Left lung (tissue), 10 donors: ENCODE data around the gene CCDC50. TPM values are rescaled to one million over a fixed set of nuclear protein-coding genes. Genes with fewer than 3 reads are reported as not detected.

Experiments used
- ATAC-seq: fragments of 200-7000 bp; cut with Tn5 transposase; one replicate; pipeline ENCODE4 v1.9.1; 2020; ENCODE audit warnings: moderate library complexity
- DNase-seq, 4 donors: peaks; one replicate each; pipeline ENCODE4 v3.0.0-alpha.2; 2013 to 2020
- H3K27ac ChIP-seq, 2 donors: fragments of 200-600 bp; sonication (generic) in 1 of 2; one replicate each; pipeline versions ENCODE4 v1.5.0 to v1.8.0; 2020 to 2021
- H3K27me3 ChIP-seq, 2 donors: fragments of 200-600 bp; sonication (generic) in 1 of 2; one replicate each; pipeline versions ENCODE4 v1.5.0 to v1.8.0; 2020 to 2021
- H3K36me3 ChIP-seq, 2 donors: fragments of 200-600 bp; sonication (generic) in 1 of 2; one replicate each; pipeline versions ENCODE4 v1.5.0 to v1.8.0; 2020 to 2021
- H3K4me1 ChIP-seq, 2 donors: fragments of 200-600 bp; one replicate each; pipeline ENCODE4 v1.8.0; 2021
- H3K4me3 ChIP-seq, 2 donors: fragments of 200-600 bp; sonication (generic) in 1 of 2; one replicate each; pipeline versions ENCODE4 v1.5.0 to v1.8.0; 2020 to 2021; ENCODE audit warnings: mild to moderate bottlenecking in 1 of 2
- H3K9me3 ChIP-seq, 2 donors: fragments of 200-600 bp; sonication (generic) in 1 of 2; one replicate each; pipeline versions ENCODE4 v1.5.0 to v1.8.0; 2020 to 2021
- CTCF ChIP-seq, 2 donors: fragments of 200-600 bp; sonication (generic) in 1 of 2; IDR thresholded peaks; one replicate each; pipeline versions ENCODE4 v1.5.0 to v1.8.0; 2021; ENCODE audit warnings: antibody characterized with exemption in 2 of 2
- intact Hi-C, 2 donors: fragments of 100-400 bp; cut with DNase I; formaldehyde crosslinking; loops; one replicate each; pipeline versions ENCODE4 v1.11.2 to v1.14.2; 2022
- polyA plus RNA-seq, 6 donors: library from polyadenylated mRNA; unstranded; fragments of 120-200 nt; gene quantifications; one replicate each; pipeline ENCODE4 v1.2.1, GENCODE V29; 2013; ENCODE audit not compliant: insufficient read length in 6 of 6
- total RNA-seq, 2 donors: library from RNA; stranded (reverse); fragmentation: NEBNext Ultra II Directional; extraction: Animal tissue kit (Norgen Biotek cat#: 25700); gene quantifications; one replicate each; pipeline ENCODE4 v1.2.1, GENCODE V29; 2021
- donor health status: DM: no; HTN: yes; CAD: no.
- donor health status: DM: no; HTN: no; CAD: no.

Gene CCDC50
- total and polyA plus RNA-seq, 8 donors, result 49.7 to 85.1 (median 68.2) TPM

GRCh38 chr3:191294291-191294690 lies 34.9 kb upstream of the CCDC50 start:
- ATAC-seq, result no peak
- TF ChIP-seq CTCF (IDR thresholded peaks at IDR 0.05), result no peak
- intact Hi-C loops, result no loop called here

GRCh38 chr3:191296041-191296541 lies 33.1 kb upstream of the CCDC50 start:
- Histone ChIP-seq H3K4me1 (no peaks in the 10 kb centered on the region), H3K4me3 (no peak overlapping the region), H3K27me3 (no peaks in the 10 kb centered on the region), H3K9me3 (no peaks in the 10 kb centered on the region), H3K27ac (no peak overlapping the region), H3K36me3 (no peaks in the 10 kb centered on the region)
- DNase-seq, result no peak
- TF ChIP-seq CTCF (IDR thresholded peaks at IDR 0.05), result no peak
- ATAC-seq, result no peak
- intact Hi-C loops, result no loop called here

More at GRCh38 chr3:191294291-191294690, 34.9 kb upstream of the CCDC50 start:
- Histone ChIP-seq H3K27me3 (no peaks in the 10 kb centered on the region), H3K36me3 (no peaks in the 10 kb centered on the region), H3K4me3 (no peak overlapping the region), H3K27ac (no peak overlapping the region), H3K4me1 (no peaks in the 10 kb centered on the region), H3K9me3 (no peaks in the 10 kb centered on the region)
- DNase-seq, result no peak

- Histone ChIP-seq H3K9me3 (no peaks in the 10 kb centered on the region), H3K27ac (no peak overlapping the region), H3K4me1 (no peaks in the 10 kb centered on the region), H3K27me3 (no peaks in the 10 kb centered on the region), H3K4me3 (no peak overlapping the region), H3K36me3 (no peaks in the 10 kb centered on the region)
- intact Hi-C loops, result no loop called here
- TF ChIP-seq CTCF (IDR thresholded peaks at IDR 0.05), result no peak
- DNase-seq, result no peak
- ATAC-seq, result no peak
Measured at GRCh38 chr3:191298846-191299245, 30.3 kb upstream of the CCDC50 start.

- TF ChIP-seq CTCF (IDR thresholded peaks at IDR 0.05), result no peak
- Histone ChIP-seq H3K36me3 (no peaks in the 10 kb centered on the region), H3K4me1 (no peaks in the 10 kb centered on the region), H3K27ac (no peak overlapping the region), H3K4me3 (no peak overlapping the region), H3K9me3 (no peaks in the 10 kb centered on the region), H3K27me3 (no peaks in the 10 kb centered on the region)
- ATAC-seq (no peak), DNase-seq (no peak)
- intact Hi-C loops, result no loop called here
Measured at GRCh38 chr3:191300422-191300821, 28.8 kb upstream of the CCDC50 start.

GRCh38 chr3:191301017-191301416 lies 28.2 kb upstream of the CCDC50 start:
- no peak overlapping the region for H3K4me3 ChIP-seq
- intact Hi-C loops, result no loop called here
- H3K27me3 ChIP-seq, result no peaks in the 10 kb centered on the region
- no peak for DNase-seq
- no peaks in the 10 kb centered on the region for H3K36me3 ChIP-seq
- no peaks in the 10 kb centered on the region for H3K9me3 ChIP-seq
- ATAC-seq, result no peak
- TF ChIP-seq CTCF (IDR thresholded peaks at IDR 0.05), result no peak
- H3K4me1 ChIP-seq, result no peaks in the 10 kb centered on the region
- no peak overlapping the region for H3K27ac ChIP-seq
